LNCaP clone FGC (cell line): Measurements from ENCODE around the gene OBP2A.

Experiments
- DNase-seq: peaks from one replicate; pipeline ENCODE4 v3.0.0-alpha.2; 2011; ENCODE audit warnings: low read depth
- H3K4me3 ChIP-seq: 2 replicates; pipeline ENCODE4 v1.5.1; 2011; ENCODE audit warnings: mild to moderate bottlenecking, low read depth, low read length, control low read depth
- TF ChIP-seq, protein P1 (sequence below): IDR thresholded peaks from 2 replicates; pipeline ENCODE4 v1.5.1; 2012; ENCODE audit warnings: mild to moderate bottlenecking; ENCODE audit not compliant: control insufficient read depth, insufficient read depth; ENCODE audit errors: extremely low read depth

OBP2A gene

GRCh38 chr9:135583688-135584011 is 37.7 kb downstream of the OBP2A start:
- no peak for DNase-seq
- TF ChIP-seq, protein P1, sequence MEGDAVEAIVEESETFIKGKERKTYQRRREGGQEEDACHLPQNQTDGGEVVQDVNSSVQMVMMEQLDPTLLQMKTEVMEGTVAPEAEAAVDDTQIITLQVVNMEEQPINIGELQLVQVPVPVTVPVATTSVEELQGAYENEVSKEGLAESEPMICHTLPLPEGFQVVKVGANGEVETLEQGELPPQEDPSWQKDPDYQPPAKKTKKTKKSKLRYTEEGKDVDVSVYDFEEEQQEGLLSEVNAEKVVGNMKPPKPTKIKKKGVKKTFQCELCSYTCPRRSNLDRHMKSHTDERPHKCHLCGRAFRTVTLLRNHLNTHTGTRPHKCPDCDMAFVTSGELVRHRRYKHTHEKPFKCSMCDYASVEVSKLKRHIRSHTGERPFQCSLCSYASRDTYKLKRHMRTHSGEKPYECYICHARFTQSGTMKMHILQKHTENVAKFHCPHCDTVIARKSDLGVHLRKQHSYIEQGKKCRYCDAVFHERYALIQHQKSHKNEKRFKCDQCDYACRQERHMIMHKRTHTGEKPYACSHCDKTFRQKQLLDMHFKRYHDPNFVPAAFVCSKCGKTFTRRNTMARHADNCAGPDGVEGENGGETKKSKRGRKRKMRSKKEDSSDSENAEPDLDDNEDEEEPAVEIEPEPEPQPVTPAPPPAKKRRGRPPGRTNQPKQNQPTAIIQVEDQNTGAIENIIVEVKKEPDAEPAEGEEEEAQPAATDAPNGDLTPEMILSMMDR = no peak

DNA sequence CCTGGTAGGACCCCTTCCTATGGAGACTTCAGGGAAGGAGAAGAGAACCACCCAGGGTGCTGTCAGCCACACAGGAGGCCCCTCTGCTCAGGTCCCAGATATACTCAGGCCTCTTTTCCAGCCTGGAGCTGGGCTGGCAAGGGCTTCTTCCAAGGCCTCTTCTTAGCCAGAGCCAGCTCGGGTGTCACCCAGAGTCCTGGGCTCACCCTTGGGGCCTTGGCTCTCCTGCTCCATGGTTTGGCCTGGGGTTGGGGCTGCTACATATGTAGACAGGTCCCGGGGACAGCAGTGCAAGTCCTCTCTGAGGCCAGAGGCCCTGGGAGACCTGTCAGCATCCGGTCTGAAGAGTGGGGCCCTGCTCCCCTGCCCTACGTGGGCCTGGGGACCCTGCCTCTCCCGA is 38.4 kb downstream of the OBP2A start:
- no peak overlapping the region for H3K4me3 ChIP-seq
- DNase-seq = no peak
- TF ChIP-seq, protein P1 = no peak

More at GRCh38 chr9:135583688-135584011, 37.7 kb downstream of the OBP2A start:
- H3K4me3 ChIP-seq = no peak overlapping the region

- TF ChIP-seq, protein P1 = no peak
- H3K4me3 ChIP-seq = no peak overlapping the region
- no peak for DNase-seq
Observed at GRCh38 chr9:135584934-135585333, 39.0 kb downstream of the OBP2A start.

- no peak overlapping the region for H3K4me3 ChIP-seq
- TF ChIP-seq, protein P1 = no peak
- no peak for DNase-seq
Observed at GRCh38 chr9:135586601-135587109, 40.7 kb downstream of the OBP2A start.

DNA sequence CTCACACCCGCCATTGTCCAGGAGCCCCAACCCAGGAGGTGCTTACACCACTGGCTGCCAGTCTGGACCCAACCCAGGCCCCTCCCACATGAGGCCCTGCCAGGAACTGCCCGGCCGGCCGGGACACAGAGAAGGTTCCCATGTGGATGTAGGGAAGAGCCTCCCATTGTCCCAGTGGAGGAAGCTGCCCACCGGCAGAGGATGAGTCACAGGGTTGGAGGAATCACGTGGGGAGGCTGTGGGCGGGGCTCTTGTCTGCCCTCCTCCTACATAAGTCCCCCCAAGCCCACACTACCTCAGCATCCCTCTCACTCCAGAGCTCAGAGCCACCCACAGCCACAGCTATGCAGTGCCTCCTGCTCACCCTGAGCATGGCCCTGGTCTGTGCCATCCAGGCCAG is 41.7 kb downstream of the OBP2A start:
- TF ChIP-seq, protein P1 = no peak
- no peak for DNase-seq
- no peak overlapping the region for H3K4me3 ChIP-seq

GRCh38 chr9:135588371-135588770 is 42.4 kb downstream of the OBP2A start:
- TF ChIP-seq, protein P1 = no peak
- no peak for DNase-seq
- H3K4me3 ChIP-seq = no peak overlapping the region

GRCh38 chr9:135588886-135589595 is 43.1 kb downstream of the OBP2A start:
- H3K4me3 ChIP-seq = no peak overlapping the region
- DNase-seq = no peak
- TF ChIP-seq, protein P1 = no peak
